ENCODE data around the gene ZC3H4. TPM values are rescaled to one million over a fixed set of nuclear protein-coding genes. Genes with fewer than 3 reads are reported as not detected.

ZC3H4 gene
- total RNA-seq, 1 donor from 2014 or later, result 114 TPM

DNA sequence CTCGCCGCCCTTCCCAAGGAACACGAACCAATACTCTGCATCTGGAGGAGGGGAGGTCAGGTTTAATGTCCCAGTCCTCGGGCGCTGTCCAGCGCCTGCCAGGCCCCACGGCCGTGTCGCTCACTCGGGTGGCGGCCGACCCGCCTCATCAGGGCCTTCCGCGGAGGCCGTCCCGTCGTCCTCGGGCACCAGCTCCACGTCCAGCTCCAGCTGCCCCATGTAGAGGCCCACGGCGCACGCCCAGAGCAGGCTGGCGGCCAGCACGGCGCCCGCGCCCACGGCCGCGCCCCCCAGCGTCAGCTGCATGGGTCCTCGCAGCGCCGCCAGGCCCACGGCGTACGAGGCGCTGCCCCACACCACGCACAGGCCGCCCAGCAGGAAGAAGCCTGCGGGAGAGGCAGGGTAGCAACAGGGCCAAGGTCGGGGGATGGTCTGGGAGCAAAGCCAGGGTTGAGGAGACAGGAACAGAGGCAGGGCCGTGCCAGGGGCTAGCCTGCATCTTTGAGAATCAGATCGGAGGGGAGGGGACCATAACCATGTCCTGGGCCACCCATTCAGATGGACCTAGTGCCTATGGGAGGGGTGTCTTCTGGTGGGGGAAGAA lies 67.6 kb downstream of the ZC3H4 start:
- H3K9me3 Mint-ChIP-seq, result no peaks in the 10 kb centered on the region
- H3K27ac Mint-ChIP-seq, result no peak overlapping the region
- intact Hi-C loops (cut with micrococcal nuclease), result loop anchor here (5.0 to 10.0 kb wide), 2 partner anchors 46 to 1679 kb away; no protein-coding TSS in a partner anchor
- peaks cover 2% of the 10 kb centered on the region for H3K36me3 Mint-ChIP-seq (ENCODE audit: low read depth)
- no peak overlapping the region for H3K4me3 Mint-ChIP-seq
- H3K27me3 Mint-ChIP-seq (ENCODE audit: insufficient read depth), result no peaks in the 10 kb centered on the region
- DNase-seq (ENCODE audit: low spot score), result no peak
- H3K4me1 Mint-ChIP-seq (ENCODE audit: low read depth), result peaks cover 12% of the 10 kb centered on the region

DNA sequence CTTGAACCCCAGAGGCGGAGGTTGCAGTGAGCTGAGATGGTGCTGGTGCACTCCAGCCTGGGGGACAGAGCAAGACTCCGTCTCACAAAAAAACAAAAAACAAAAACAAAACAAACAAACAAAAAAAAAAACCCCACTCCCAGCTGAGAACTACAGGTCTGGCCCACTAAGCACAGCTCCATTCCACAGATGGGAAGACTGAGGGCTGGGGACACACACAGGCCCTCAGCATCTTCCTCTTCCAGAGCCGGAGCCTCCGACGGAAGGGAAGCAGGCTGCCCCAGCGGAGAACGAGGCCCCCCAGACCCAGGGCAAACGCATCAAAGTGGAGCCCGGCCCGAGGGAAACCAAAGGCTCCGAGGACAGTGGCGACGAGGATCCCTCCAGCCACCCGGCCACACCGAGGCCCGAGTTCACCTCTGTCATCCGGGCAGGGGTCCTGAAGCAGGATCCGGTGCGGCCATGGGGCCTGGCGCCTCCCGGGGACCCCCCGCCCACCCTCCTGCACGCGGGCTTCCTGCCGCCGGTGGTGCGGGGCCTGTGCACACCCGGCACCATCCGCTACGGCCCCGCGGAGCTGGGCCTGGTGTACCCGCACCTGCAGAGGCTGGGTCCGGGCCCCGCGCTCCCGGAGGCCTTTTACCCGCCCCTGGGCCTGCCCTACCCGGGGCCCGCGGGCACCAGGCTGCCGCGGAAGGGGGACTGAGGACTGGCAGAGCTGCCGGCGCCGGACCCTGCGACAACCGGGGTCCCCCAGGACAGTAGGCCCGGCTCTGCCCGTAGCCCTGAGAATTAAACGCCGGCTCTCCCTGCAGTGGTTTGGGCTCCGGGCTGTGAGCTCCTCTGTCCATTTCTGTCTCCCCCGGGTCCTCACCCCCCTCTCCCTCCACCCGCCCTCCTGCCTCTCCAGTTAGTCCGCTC lies 68.4 kb downstream of the ZC3H4 start:
- DNase-seq (ENCODE audit: low spot score), result no peak
- Mint-ChIP-seq H3K9me3 (no peaks in the 10 kb centered on the region), H3K36me3 (ENCODE audit: low read depth) (peaks cover 2% of the 10 kb centered on the region), H3K4me1 (ENCODE audit: low read depth) (peaks cover 12% of the 10 kb centered on the region), H3K27ac (no peak overlapping the region), H3K4me3 (no peak overlapping the region), H3K27me3 (ENCODE audit: insufficient read depth) (no peaks in the 10 kb centered on the region)
- intact Hi-C loops (cut with micrococcal nuclease), result loop anchor here (5.0 to 10.0 kb wide), 2 partner anchors 47 to 1680 kb away; no protein-coding TSS in a partner anchor

- Mint-ChIP-seq H3K27ac (no peak overlapping the region), H3K4me3 (no peak overlapping the region), H3K27me3 (ENCODE audit: insufficient read depth) (no peaks in the 10 kb centered on the region), H3K4me1 (ENCODE audit: low read depth) (peaks cover 5% of the 10 kb centered on the region), H3K9me3 (no peaks in the 10 kb centered on the region), H3K36me3 (ENCODE audit: low read depth) (no peaks in the 10 kb centered on the region)
- no peak for DNase-seq (ENCODE audit: low spot score)
- intact Hi-C loops (cut with micrococcal nuclease), result loop anchor here (10.0 kb wide), 1 partner anchor 1684 kb away; no protein-coding TSS in a partner anchor
Measured at GRCh38 chr19:47040869-47041268, 72.7 kb downstream of the ZC3H4 start.

DNA sequence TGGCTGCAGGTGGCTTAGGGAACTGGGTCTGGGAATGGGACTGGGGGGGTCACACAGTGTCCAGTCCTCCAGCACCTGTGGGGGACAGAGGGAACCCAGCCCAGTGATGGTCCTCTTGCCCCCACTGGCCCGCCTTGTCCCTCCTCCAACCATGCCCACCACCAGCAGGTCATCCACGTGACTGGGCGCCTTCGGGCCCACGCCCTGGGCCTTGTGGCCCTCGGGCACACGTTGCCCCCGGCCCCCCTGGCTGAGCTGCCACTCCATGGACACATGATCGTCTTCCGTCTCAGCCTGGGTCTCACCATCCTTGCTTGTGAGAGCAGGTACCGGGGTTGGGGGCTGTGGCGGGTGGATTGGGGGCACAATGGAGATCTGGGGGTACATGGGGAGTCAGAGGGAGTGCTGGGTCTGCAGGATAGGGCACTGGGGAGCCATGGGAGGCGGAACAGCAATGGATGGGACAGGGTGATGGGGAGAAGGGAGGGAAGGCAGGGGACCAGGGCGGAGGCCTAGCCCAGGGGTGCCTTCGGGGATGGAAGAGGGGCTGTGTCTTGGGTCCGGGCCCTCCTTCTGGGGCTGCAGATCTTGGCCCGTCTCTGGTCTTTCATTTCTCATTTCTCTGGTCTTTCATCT lies 74.2 kb downstream of the ZC3H4 start:
- no peaks in the 10 kb centered on the region for H3K36me3 Mint-ChIP-seq (ENCODE audit: low read depth)
- H3K4me3 Mint-ChIP-seq, result no peak overlapping the region
- peaks cover 15% of the 10 kb centered on the region for H3K4me1 Mint-ChIP-seq (ENCODE audit: low read depth)
- intact Hi-C loops (cut with micrococcal nuclease), result loop anchor here (5.0 kb wide), 2 partner anchors 203 to 308 kb away; partner anchors contain the start of gene DHX34
- no peaks in the 10 kb centered on the region for H3K9me3 Mint-ChIP-seq
- H3K27ac Mint-ChIP-seq, result no peak overlapping the region
- peaks cover 8% of the 10 kb centered on the region for H3K27me3 Mint-ChIP-seq (ENCODE audit: insufficient read depth)
- no peak for DNase-seq (ENCODE audit: low spot score)

- H3K27ac Mint-ChIP-seq, result no peak overlapping the region
- H3K4me3 Mint-ChIP-seq, result no peak overlapping the region
- H3K9me3 Mint-ChIP-seq, result no peaks in the 10 kb centered on the region
- intact Hi-C loops (cut with micrococcal nuclease), result loop anchor here (5.0 kb wide), 2 partner anchors 205 to 310 kb away; partner anchors contain the start of gene DHX34
- DNase-seq (ENCODE audit: low spot score), result no peak
- H3K4me1 Mint-ChIP-seq (ENCODE audit: low read depth), result peaks cover 15% of the 10 kb centered on the region
- no peaks in the 10 kb centered on the region for H3K36me3 Mint-ChIP-seq (ENCODE audit: low read depth)
- H3K27me3 Mint-ChIP-seq (ENCODE audit: insufficient read depth), result peaks cover 8% of the 10 kb centered on the region
Measured at GRCh38 chr19:47037766-47038165, 75.8 kb downstream of the ZC3H4 start.

- peaks cover 24% of the 10 kb centered on the region for H3K4me1 Mint-ChIP-seq (ENCODE audit: low read depth)
- intact Hi-C loops (cut with micrococcal nuclease), result loop anchor here (5.0 kb wide), 2 partner anchors 206 to 311 kb away; partner anchors contain the start of gene DHX34
- DNase-seq (ENCODE audit: low spot score), result no peak
- peak overlapping the region; percentile 86 for H3K4me3 Mint-ChIP-seq
- no peaks in the 10 kb centered on the region for H3K36me3 Mint-ChIP-seq (ENCODE audit: low read depth)
- H3K27ac Mint-ChIP-seq, result peak overlapping the region; percentile 92
- H3K9me3 Mint-ChIP-seq, result no peaks in the 10 kb centered on the region
- peaks cover 8% of the 10 kb centered on the region for H3K27me3 Mint-ChIP-seq (ENCODE audit: insufficient read depth)
Measured at GRCh38 chr19:47036097-47036651, 77.4 kb downstream of the ZC3H4 start.

DNA sequence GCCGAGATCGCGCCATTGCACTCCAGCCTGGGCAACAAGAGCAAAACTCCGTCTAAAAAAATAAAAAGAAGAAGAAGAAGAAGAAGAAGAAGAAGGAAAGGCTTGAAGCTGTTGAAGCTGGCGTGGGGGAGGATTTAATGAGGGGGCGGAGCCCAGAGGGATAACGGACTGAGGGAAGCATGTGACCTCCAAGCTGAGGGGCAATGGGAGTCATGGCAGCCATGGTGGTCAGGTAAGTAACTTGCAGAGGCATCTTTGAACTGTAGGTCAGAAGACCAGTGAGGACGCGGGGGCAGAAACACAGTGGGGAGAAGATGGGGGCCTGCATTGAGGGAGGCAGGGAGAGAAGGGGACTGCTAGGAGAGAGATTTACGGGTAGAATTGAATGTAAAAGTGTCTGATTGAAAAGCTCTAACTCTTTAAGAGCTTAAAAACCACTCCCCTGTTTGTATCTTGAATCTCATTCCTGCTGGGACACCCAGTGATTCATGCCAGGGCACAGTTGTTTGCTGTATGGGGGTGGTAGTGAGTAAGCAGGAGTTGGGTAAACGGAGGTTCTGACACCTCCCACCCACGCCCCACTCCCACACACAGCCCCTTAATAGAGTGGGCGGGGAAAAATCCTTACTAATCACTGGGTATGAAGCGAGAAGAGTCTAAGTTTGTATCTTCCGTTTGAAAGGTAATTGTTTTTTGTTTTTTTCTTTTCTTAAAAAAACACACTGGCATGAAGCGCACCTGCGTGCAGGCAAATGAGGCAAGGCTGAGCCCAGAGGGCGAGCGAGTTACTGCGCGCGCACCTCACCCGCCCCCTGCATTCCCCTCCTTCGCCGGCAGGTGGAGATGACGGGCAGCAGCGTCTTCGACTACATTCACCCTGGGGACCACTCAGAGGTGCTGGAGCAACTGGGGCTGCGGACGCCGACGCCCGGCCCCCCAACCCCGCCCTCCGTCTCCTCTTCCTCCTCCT lies 78.2 kb downstream of the ZC3H4 start:
- peaks cover 24% of the 10 kb centered on the region for H3K4me1 Mint-ChIP-seq (ENCODE audit: low read depth)
- peak; percentile 93 for DNase-seq (ENCODE audit: low spot score)
- H3K27me3 Mint-ChIP-seq (ENCODE audit: insufficient read depth), result peaks cover 14% of the 10 kb centered on the region
- H3K9me3 Mint-ChIP-seq, result no peaks in the 10 kb centered on the region
- intact Hi-C loops (cut with micrococcal nuclease), result loop anchor here (1.0 to 5.0 kb wide), 6 partner anchors 13 to 312 kb away; partner anchors contain the start of genes DHX34, SAE1 and TMEM160
- H3K4me3 Mint-ChIP-seq, result peak overlapping the region; percentile 86
- peak overlapping the region; percentile 92 for H3K27ac Mint-ChIP-seq
- no peaks in the 10 kb centered on the region for H3K36me3 Mint-ChIP-seq (ENCODE audit: low read depth)

GRCh38 chr19:47032171-47032811 lies 81.3 kb downstream of the ZC3H4 start:
- intact Hi-C loops (cut with micrococcal nuclease), result loop anchor here (1.0 kb wide), 1 partner anchor 19 kb away; no protein-coding TSS in a partner anchor
- H3K4me3 Mint-ChIP-seq, result no peak overlapping the region
- peaks cover 34% of the 10 kb centered on the region for H3K27me3 Mint-ChIP-seq (ENCODE audit: insufficient read depth)
- DNase-seq (ENCODE audit: low spot score), result peak; percentile 47
- H3K36me3 Mint-ChIP-seq (ENCODE audit: low read depth), result no peaks in the 10 kb centered on the region
- H3K27ac Mint-ChIP-seq, result no peak overlapping the region
- peaks cover 24% of the 10 kb centered on the region for H3K4me1 Mint-ChIP-seq (ENCODE audit: low read depth)
- H3K9me3 Mint-ChIP-seq, result no peaks in the 10 kb centered on the region

DNA sequence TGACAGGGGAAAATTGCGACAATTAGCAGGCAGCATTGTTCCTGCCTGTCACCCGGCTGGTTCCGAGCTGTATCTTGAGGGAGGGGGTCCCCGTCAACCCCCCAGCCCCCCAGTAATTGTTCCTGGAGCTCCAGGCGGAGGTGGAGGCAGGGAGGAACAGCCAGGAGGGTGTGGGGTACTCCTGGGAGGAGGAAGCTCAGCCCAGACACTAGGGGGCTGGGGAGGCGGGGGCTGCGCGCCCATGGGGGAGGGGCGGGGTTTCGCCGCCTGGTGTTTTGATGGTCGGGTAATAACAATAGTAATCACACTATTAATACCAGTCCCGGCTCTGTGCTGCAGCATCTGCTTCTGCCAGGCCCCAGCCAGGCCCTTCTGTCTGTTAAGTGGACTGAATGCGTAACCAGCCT lies 85.4 kb downstream of the ZC3H4 start:
- Mint-ChIP-seq H3K27ac (no peak overlapping the region), H3K36me3 (ENCODE audit: low read depth) (no peaks in the 10 kb centered on the region), H3K9me3 (no peaks in the 10 kb centered on the region), H3K27me3 (ENCODE audit: insufficient read depth) (peaks cover 59% of the 10 kb centered on the region), H3K4me3 (no peak overlapping the region), H3K4me1 (ENCODE audit: low read depth) (peaks cover 10% of the 10 kb centered on the region)
- no peak for DNase-seq (ENCODE audit: low spot score)
- intact Hi-C loops (cut with micrococcal nuclease), result no loop called here

GRCh38 chr19:47027586-47028088 lies 85.9 kb downstream of the ZC3H4 start:
- Mint-ChIP-seq H3K36me3 (ENCODE audit: low read depth) (no peaks in the 10 kb centered on the region), H3K27me3 (ENCODE audit: insufficient read depth) (peaks cover 65% of the 10 kb centered on the region)

DNA sequence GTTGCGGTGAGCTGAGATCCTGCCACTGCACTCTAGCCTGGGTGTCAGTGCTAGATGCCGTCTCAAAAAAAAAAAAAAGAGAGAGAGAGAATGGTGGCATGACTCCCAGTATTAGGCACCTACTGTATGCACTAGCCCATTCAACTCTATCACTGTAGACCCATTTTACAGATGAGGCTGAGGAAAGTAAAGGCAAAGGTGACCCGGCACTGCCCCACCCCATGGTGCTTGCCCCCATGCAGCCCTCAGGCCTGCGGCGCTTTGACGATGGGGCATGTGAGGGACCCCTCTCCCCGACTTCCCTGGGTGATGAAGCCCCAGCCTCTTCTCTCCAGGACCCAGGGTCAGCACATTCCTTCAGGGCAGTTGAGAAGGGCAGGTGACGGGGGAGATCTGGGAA lies 86.7 kb downstream of the ZC3H4 start:
- intact Hi-C loops (cut with micrococcal nuclease), result no loop called here
- Mint-ChIP-seq H3K36me3 (ENCODE audit: low read depth) (no peaks in the 10 kb centered on the region), H3K4me1 (ENCODE audit: low read depth) (peaks cover 6% of the 10 kb centered on the region)

More at GRCh38 chr19:47027586-47028088, 85.9 kb downstream of the ZC3H4 start:
- no peak overlapping the region for H3K27ac Mint-ChIP-seq
- no peak overlapping the region for H3K4me3 Mint-ChIP-seq
- H3K4me1 Mint-ChIP-seq (ENCODE audit: low read depth), result peaks cover 14% of the 10 kb centered on the region
- H3K9me3 Mint-ChIP-seq, result no peaks in the 10 kb centered on the region
- intact Hi-C loops (cut with micrococcal nuclease), result no loop called here
- no peak for DNase-seq (ENCODE audit: low spot score)

More for the DNA sequence above, 86.7 kb downstream of the ZC3H4 start:
- Mint-ChIP-seq H3K4me3 (no peak overlapping the region), H3K27ac (no peak overlapping the region), H3K9me3 (no peaks in the 10 kb centered on the region), H3K27me3 (ENCODE audit: insufficient read depth) (peaks cover 71% of the 10 kb centered on the region)
- no peak for DNase-seq (ENCODE audit: low spot score)
